ENCODE measurements around the gene YLPM1. TPM values are rescaled to one million over a fixed set of nuclear protein-coding genes. Genes with fewer than 3 reads are reported as not detected.

YLPM1 gene
- total RNA-seq, 1 donor from 2014 or later, result 74.9 TPM

- no peak for DNase-seq (ENCODE audit: low spot score)
- no peaks in the 10 kb centered on the region for H3K4me1 Mint-ChIP-seq (ENCODE audit: unreplicated experiment)
- H3K9me3 Mint-ChIP-seq (ENCODE audit: unreplicated experiment), result no peaks in the 10 kb centered on the region
- no peak for TF ChIP-seq CTCF (IDR thresholded peaks at IDR 0.05; ENCODE audit: unreplicated experiment)
- no peak overlapping the region for H3K27ac Mint-ChIP-seq (ENCODE audit: unreplicated experiment)
- H3K27me3 Mint-ChIP-seq (ENCODE audit: unreplicated experiment), result no peaks in the 10 kb centered on the region
- H3K4me3 Mint-ChIP-seq (ENCODE audit: unreplicated experiment), result no peak overlapping the region
- no peaks in the 10 kb centered on the region for H3K36me3 Mint-ChIP-seq (ENCODE audit: low read depth, unreplicated experiment)
These were observed 75.0 kb downstream of the YLPM1 start for GRCh38 chr14:74838166-74838565.

GRCh38 chr14:74840603-74841030 is 77.5 kb downstream of the YLPM1 start:
- Mint-ChIP-seq H3K36me3 (ENCODE audit: low read depth, unreplicated experiment) (no peaks in the 10 kb centered on the region), H3K27me3 (ENCODE audit: unreplicated experiment) (no peaks in the 10 kb centered on the region), H3K9me3 (ENCODE audit: unreplicated experiment) (no peaks in the 10 kb centered on the region), H3K27ac (ENCODE audit: unreplicated experiment) (no peak overlapping the region), H3K4me1 (ENCODE audit: unreplicated experiment) (no peaks in the 10 kb centered on the region), H3K4me3 (ENCODE audit: unreplicated experiment) (no peak overlapping the region)
- no peak for DNase-seq (ENCODE audit: low spot score)
- no peak for TF ChIP-seq CTCF (IDR thresholded peaks at IDR 0.05; ENCODE audit: unreplicated experiment)

- Mint-ChIP-seq H3K9me3 (ENCODE audit: unreplicated experiment) (no peaks in the 10 kb centered on the region), H3K4me1 (ENCODE audit: unreplicated experiment) (no peaks in the 10 kb centered on the region), H3K4me3 (ENCODE audit: unreplicated experiment) (no peak overlapping the region), H3K36me3 (ENCODE audit: low read depth, unreplicated experiment) (no peaks in the 10 kb centered on the region), H3K27me3 (ENCODE audit: unreplicated experiment) (no peaks in the 10 kb centered on the region), H3K27ac (ENCODE audit: unreplicated experiment) (no peak overlapping the region)
- DNase-seq (ENCODE audit: low spot score), result no peak
- TF ChIP-seq CTCF (IDR thresholded peaks at IDR 0.05; ENCODE audit: unreplicated experiment), result no peak
These were observed 78.4 kb downstream of the YLPM1 start for GRCh38 chr14:74841230-74842207.

GRCh38 chr14:74843653-74844052 is 80.5 kb downstream of the YLPM1 start:
- no peaks in the 10 kb centered on the region for H3K9me3 Mint-ChIP-seq (ENCODE audit: unreplicated experiment)
- no peak for DNase-seq (ENCODE audit: low spot score)
- H3K27me3 Mint-ChIP-seq (ENCODE audit: unreplicated experiment), result no peaks in the 10 kb centered on the region
- H3K4me1 Mint-ChIP-seq (ENCODE audit: unreplicated experiment), result no peaks in the 10 kb centered on the region
- H3K36me3 Mint-ChIP-seq (ENCODE audit: low read depth, unreplicated experiment), result no peaks in the 10 kb centered on the region
- no peak for TF ChIP-seq CTCF (IDR thresholded peaks at IDR 0.05; ENCODE audit: unreplicated experiment)
- H3K4me3 Mint-ChIP-seq (ENCODE audit: unreplicated experiment), result no peak overlapping the region
- no peak overlapping the region for H3K27ac Mint-ChIP-seq (ENCODE audit: unreplicated experiment)

GRCh38 chr14:74846168-74846567 is 83.1 kb downstream of the YLPM1 start:
- Mint-ChIP-seq H3K4me1 (ENCODE audit: unreplicated experiment) (no peaks in the 10 kb centered on the region), H3K27ac (ENCODE audit: unreplicated experiment) (no peak overlapping the region), H3K27me3 (ENCODE audit: unreplicated experiment) (no peaks in the 10 kb centered on the region), H3K9me3 (ENCODE audit: unreplicated experiment) (no peaks in the 10 kb centered on the region), H3K4me3 (ENCODE audit: unreplicated experiment) (no peak overlapping the region), H3K36me3 (ENCODE audit: low read depth, unreplicated experiment) (no peaks in the 10 kb centered on the region)
- no peak for DNase-seq (ENCODE audit: low spot score)
- TF ChIP-seq CTCF (IDR thresholded peaks at IDR 0.05; ENCODE audit: unreplicated experiment), result no peak
